ENCODE results near the gene DAZL.

DAZL gene

DNA sequence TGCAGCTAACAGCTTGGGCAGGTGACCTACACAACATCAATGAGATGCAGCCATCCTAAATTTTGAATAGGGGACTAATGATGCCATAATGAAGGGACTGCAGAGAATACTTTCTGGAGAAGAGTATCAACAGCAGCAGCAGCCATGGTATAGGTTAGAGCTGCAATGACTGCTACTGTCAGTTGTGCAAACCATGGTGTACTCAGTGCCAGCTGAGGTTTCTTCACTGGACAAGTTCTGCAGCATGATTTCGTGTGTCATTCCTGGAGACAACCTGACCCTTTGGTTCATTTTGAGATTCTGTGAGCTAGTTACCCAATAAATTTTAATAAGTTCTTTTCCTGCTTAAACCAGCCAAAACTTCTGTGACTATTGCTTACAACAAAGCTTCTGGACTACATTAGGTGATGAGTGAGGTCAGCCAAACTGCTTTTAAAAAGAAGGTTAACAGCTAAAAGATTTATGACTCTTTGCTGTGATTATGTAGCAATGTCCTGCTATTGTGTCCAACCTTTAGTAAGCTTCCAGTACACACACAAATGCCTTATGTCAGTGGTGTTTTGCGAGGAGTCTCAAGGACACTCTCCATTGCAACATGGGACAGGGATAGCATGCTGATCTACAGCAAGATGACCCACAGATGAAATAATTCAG, 4.8 kb upstream of the DAZL start:
- TF ChIP-seq, protein P1, sequence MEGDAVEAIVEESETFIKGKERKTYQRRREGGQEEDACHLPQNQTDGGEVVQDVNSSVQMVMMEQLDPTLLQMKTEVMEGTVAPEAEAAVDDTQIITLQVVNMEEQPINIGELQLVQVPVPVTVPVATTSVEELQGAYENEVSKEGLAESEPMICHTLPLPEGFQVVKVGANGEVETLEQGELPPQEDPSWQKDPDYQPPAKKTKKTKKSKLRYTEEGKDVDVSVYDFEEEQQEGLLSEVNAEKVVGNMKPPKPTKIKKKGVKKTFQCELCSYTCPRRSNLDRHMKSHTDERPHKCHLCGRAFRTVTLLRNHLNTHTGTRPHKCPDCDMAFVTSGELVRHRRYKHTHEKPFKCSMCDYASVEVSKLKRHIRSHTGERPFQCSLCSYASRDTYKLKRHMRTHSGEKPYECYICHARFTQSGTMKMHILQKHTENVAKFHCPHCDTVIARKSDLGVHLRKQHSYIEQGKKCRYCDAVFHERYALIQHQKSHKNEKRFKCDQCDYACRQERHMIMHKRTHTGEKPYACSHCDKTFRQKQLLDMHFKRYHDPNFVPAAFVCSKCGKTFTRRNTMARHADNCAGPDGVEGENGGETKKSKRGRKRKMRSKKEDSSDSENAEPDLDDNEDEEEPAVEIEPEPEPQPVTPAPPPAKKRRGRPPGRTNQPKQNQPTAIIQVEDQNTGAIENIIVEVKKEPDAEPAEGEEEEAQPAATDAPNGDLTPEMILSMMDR (IDR thresholded peaks at IDR 0.05) = no peak
- H3K9me3 Mint-ChIP-seq = peaks cover 8% of the 10 kb centered on the region
- DNase-seq = no peak
- no peak overlapping the region for H3K4me3 Mint-ChIP-seq
- no peaks in the 10 kb centered on the region for H3K27me3 Mint-ChIP-seq (ENCODE audit: low read depth, poor library complexity)
- no peak overlapping the region for H3K27ac Mint-ChIP-seq
- H3K36me3 Mint-ChIP-seq (ENCODE audit: low read depth) = no peaks in the 10 kb centered on the region
- peaks cover 5% of the 10 kb centered on the region for H3K4me1 Mint-ChIP-seq

- H3K4me3 Mint-ChIP-seq = no peak overlapping the region
Measured at GRCh38 chr3:16608816-16609215, 3.6 kb upstream of the DAZL start.

GRCh38 chr3:16607718-16608117, 2.5 kb upstream of the DAZL start:
- H3K4me1 Mint-ChIP-seq = peaks cover 5% of the 10 kb centered on the region
- no peak overlapping the region for H3K27ac Mint-ChIP-seq
- no peak for DNase-seq
- TF ChIP-seq, protein P1 (IDR thresholded peaks at IDR 0.05) = no peak
- H3K36me3 Mint-ChIP-seq (ENCODE audit: low read depth) = no peaks in the 10 kb centered on the region
- H3K4me3 Mint-ChIP-seq = no peak overlapping the region
- peaks cover 9% of the 10 kb centered on the region for H3K9me3 Mint-ChIP-seq
- H3K27me3 Mint-ChIP-seq (ENCODE audit: low read depth, poor library complexity) = no peaks in the 10 kb centered on the region

More at GRCh38 chr3:16608816-16609215, 3.6 kb upstream of the DAZL start:
- TF ChIP-seq, protein P1 (IDR thresholded peaks at IDR 0.05) = no peak
- no peak overlapping the region for H3K27ac Mint-ChIP-seq
- H3K27me3 Mint-ChIP-seq (ENCODE audit: low read depth, poor library complexity) = no peaks in the 10 kb centered on the region
- no peaks in the 10 kb centered on the region for H3K36me3 Mint-ChIP-seq (ENCODE audit: low read depth)
- DNase-seq = no peak
- peaks cover 5% of the 10 kb centered on the region for H3K4me1 Mint-ChIP-seq
- H3K9me3 Mint-ChIP-seq = peaks cover 9% of the 10 kb centered on the region

DNA sequence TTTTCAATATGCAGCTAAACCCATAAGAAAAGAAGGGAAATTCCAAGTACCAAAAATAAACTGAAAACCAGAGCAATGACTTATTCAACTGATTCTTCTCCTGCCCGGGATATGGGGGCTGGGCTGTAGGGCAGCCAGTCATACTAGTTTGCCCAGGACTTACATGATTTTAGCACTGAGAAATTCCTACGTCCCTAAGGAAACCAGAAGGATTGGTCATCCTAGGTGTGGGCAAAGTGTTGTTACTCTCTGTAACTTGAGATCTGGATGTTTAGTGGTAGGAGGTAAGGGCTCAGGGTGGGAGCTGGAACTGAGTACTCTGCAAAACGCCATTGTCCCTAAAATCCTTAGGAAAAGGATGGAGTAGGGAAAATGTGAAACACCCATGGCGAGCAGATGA, 1.2 kb upstream of the DAZL start:
- H3K9me3 Mint-ChIP-seq = peaks cover 9% of the 10 kb centered on the region
- no peaks in the 10 kb centered on the region for H3K27me3 Mint-ChIP-seq (ENCODE audit: low read depth, poor library complexity)
- TF ChIP-seq, protein P1 (IDR thresholded peaks at IDR 0.05) = no peak
- H3K4me3 Mint-ChIP-seq = no peak overlapping the region
- no peak for DNase-seq
- no peaks in the 10 kb centered on the region for H3K36me3 Mint-ChIP-seq (ENCODE audit: low read depth)
- peaks cover 5% of the 10 kb centered on the region for H3K4me1 Mint-ChIP-seq
- no peak overlapping the region for H3K27ac Mint-ChIP-seq

- peaks cover 5% of the 10 kb centered on the region for H3K4me1 Mint-ChIP-seq
Measured at GRCh38 chr3:16605966-16606365, 743 bp upstream of the DAZL start.

More at GRCh38 chr3:16605966-16606365, 743 bp upstream of the DAZL start:
- no peak for DNase-seq
- Mint-ChIP-seq H3K9me3 (peaks cover 9% of the 10 kb centered on the region), H3K27ac (peak overlapping the region; percentile 63), H3K4me3 (no peak overlapping the region), H3K36me3 (ENCODE audit: low read depth) (no peaks in the 10 kb centered on the region), H3K27me3 (ENCODE audit: low read depth, poor library complexity) (no peaks in the 10 kb centered on the region)
- TF ChIP-seq, protein P1 (IDR thresholded peaks at IDR 0.05) = no peak
